Mammary epithelial cell (primary cell): ENCODE results near the gene EXO1.

Source experiments
- EZH2 ChIP-seq: IDR thresholded peaks from 2 replicates; pipeline ENCODE4 v1.6.1; 2012; ENCODE audit warnings: low read length, inconsistent platforms, borderline replicate concordance
- TF ChIP-seq, protein P1 (sequence below), 2 donors: IDR thresholded peaks in 1 of 2; conservative IDR thresholded peaks in 1 of 2; 2 replicates each; pipeline ENCODE4 v1.5.1; 2011 to 2012; ENCODE audit warnings: inconsistent platforms in 2 of 2, low read length in 2 of 2, mild to moderate bottlenecking in 2 of 2, control low read depth in 1 of 2, low read depth in 1 of 2; ENCODE audit not compliant: insufficient read depth in 1 of 2; ENCODE audit errors: extremely low read depth in 1 of 2

DNA sequence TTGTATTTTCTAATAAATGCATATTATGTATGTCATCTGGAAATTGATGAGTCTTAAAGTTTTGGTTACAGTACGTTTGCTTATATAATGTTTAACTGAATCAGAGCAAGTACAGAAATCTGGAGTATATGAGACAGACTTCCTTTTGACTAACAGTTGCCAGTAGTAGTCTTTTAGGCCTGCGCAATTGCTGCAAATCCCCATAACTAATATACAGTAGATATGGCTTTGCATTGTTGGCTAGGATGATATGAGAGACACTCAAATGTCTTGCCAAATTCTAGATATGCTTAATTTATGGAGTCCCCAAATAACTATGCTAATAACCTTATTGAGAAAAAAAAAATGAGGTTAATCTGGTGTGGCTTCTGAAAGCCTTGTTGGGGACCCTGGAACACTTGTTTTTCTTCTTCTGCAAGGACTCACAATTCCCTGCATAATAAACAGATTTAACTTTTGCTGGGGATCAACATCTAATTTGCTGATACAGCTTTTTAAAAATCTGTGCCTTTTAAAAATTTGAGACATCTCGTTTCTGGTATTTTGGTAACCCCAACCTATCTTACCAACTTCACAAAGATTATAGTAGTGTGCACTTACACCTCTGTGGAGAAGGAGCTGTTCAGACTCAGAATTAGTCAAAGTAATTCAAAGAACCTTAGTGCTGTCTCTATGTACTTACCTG lies 22.9 kb downstream of the EXO1 start:
- TF ChIP-seq, protein P1, sequence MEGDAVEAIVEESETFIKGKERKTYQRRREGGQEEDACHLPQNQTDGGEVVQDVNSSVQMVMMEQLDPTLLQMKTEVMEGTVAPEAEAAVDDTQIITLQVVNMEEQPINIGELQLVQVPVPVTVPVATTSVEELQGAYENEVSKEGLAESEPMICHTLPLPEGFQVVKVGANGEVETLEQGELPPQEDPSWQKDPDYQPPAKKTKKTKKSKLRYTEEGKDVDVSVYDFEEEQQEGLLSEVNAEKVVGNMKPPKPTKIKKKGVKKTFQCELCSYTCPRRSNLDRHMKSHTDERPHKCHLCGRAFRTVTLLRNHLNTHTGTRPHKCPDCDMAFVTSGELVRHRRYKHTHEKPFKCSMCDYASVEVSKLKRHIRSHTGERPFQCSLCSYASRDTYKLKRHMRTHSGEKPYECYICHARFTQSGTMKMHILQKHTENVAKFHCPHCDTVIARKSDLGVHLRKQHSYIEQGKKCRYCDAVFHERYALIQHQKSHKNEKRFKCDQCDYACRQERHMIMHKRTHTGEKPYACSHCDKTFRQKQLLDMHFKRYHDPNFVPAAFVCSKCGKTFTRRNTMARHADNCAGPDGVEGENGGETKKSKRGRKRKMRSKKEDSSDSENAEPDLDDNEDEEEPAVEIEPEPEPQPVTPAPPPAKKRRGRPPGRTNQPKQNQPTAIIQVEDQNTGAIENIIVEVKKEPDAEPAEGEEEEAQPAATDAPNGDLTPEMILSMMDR (conservative IDR thresholded peaks at IDR 0.05 in 1 of 2, IDR thresholded peaks at IDR 0.05 in 1 of 2; ENCODE audit: extremely low read depth in 1 of 2, insufficient read depth in 1 of 2, low read depth in 1 of 2, low read length in 2 of 2): no peak
- TF ChIP-seq EZH2: no peak
